ENCODE measurements around the gene NOBOX.
"Not testable (repeated sequence)": the region's sequence is repeated elsewhere in the genome, so short reads cannot be mapped to it uniquely, and the experiment has no call there.

GRCh38 chr7:144365523-144365922, 38.0 kb downstream of the NOBOX start:
- not testable (repeated sequence) for TF ChIP-seq CTCF (IDR thresholded peaks at IDR 0.05; ENCODE audit: low read depth, low read length, missing input control); YY1 (IDR thresholded peaks at IDR 0.05); JUND (IDR thresholded peaks at IDR 0.05); GABPA (IDR thresholded peaks at IDR 0.05 in 1 of 2, conservative IDR thresholded peaks at IDR 0.05 in 1 of 2); RAD21 (IDR thresholded peaks at IDR 0.05); FOXA1 (IDR thresholded peaks at IDR 0.05); TAF1 (conservative IDR thresholded peaks at IDR 0.05); HNF4G (IDR thresholded peaks at IDR 0.05); EGR1 (IDR thresholded peaks at IDR 0.05; ENCODE audit: low read depth in 2 of 2); ATF3 (IDR thresholded peaks at IDR 0.05); RXRA (IDR thresholded peaks at IDR 0.05)
- TF ChIP-seq, protein P1, sequence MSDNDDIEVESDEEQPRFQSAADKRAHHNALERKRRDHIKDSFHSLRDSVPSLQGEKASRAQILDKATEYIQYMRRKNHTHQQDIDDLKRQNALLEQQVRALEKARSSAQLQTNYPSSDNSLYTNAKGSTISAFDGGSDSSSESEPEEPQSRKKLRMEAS (IDR thresholded peaks at IDR 0.05): not testable (repeated sequence)
- TF ChIP-seq, protein P2, sequence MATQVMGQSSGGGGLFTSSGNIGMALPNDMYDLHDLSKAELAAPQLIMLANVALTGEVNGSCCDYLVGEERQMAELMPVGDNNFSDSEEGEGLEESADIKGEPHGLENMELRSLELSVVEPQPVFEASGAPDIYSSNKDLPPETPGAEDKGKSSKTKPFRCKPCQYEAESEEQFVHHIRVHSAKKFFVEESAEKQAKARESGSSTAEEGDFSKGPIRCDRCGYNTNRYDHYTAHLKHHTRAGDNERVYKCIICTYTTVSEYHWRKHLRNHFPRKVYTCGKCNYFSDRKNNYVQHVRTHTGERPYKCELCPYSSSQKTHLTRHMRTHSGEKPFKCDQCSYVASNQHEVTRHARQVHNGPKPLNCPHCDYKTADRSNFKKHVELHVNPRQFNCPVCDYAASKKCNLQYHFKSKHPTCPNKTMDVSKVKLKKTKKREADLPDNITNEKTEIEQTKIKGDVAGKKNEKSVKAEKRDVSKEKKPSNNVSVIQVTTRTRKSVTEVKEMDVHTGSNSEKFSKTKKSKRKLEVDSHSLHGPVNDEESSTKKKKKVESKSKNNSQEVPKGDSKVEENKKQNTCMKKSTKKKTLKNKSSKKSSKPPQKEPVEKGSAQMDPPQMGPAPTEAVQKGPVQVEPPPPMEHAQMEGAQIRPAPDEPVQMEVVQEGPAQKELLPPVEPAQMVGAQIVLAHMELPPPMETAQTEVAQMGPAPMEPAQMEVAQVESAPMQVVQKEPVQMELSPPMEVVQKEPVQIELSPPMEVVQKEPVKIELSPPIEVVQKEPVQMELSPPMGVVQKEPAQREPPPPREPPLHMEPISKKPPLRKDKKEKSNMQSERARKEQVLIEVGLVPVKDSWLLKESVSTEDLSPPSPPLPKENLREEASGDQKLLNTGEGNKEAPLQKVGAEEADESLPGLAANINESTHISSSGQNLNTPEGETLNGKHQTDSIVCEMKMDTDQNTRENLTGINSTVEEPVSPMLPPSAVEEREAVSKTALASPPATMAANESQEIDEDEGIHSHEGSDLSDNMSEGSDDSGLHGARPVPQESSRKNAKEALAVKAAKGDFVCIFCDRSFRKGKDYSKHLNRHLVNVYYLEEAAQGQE (IDR thresholded peaks at IDR 0.05): not testable (repeated sequence)
